Measurements from ENCODE around the gene GLP2R. TPM values are rescaled to one million over a fixed set of nuclear protein-coding genes. Genes with fewer than 3 reads are reported as not detected.

GLP2R gene
- polyA plus RNA-seq, 1 donor from 2014 or later = not detected

GRCh38 chr17:9798008-9798407 lies 27.7 kb upstream of the GLP2R start:
- no peaks in the 10 kb centered on the region for H3K79me2 ChIP-seq (replicated peaks; ENCODE audit: insufficient read depth, low read length)
- H3K4me3 ChIP-seq (ENCODE audit: low read length) = no peak overlapping the region
- no peak for TF ChIP-seq RAD21 (conservative IDR thresholded peaks at IDR 0.05)
- TF ChIP-seq, protein P1, sequence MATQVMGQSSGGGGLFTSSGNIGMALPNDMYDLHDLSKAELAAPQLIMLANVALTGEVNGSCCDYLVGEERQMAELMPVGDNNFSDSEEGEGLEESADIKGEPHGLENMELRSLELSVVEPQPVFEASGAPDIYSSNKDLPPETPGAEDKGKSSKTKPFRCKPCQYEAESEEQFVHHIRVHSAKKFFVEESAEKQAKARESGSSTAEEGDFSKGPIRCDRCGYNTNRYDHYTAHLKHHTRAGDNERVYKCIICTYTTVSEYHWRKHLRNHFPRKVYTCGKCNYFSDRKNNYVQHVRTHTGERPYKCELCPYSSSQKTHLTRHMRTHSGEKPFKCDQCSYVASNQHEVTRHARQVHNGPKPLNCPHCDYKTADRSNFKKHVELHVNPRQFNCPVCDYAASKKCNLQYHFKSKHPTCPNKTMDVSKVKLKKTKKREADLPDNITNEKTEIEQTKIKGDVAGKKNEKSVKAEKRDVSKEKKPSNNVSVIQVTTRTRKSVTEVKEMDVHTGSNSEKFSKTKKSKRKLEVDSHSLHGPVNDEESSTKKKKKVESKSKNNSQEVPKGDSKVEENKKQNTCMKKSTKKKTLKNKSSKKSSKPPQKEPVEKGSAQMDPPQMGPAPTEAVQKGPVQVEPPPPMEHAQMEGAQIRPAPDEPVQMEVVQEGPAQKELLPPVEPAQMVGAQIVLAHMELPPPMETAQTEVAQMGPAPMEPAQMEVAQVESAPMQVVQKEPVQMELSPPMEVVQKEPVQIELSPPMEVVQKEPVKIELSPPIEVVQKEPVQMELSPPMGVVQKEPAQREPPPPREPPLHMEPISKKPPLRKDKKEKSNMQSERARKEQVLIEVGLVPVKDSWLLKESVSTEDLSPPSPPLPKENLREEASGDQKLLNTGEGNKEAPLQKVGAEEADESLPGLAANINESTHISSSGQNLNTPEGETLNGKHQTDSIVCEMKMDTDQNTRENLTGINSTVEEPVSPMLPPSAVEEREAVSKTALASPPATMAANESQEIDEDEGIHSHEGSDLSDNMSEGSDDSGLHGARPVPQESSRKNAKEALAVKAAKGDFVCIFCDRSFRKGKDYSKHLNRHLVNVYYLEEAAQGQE (IDR thresholded peaks at IDR 0.05; ENCODE audit: borderline replicate concordance) = no peak
- TF ChIP-seq CTCF (IDR thresholded peaks at IDR 0.05; ENCODE audit: poor library complexity, severe bottlenecking) = no peak
- TF ChIP-seq EZH2 (IDR thresholded peaks at IDR 0.05; ENCODE audit: borderline replicate concordance, insufficient read depth, low read length, poor library complexity, severe bottlenecking) = no peak
- TF ChIP-seq SMC3 (conservative IDR thresholded peaks at IDR 0.05; ENCODE audit: poor library complexity) = no peak
- no peak for TF ChIP-seq MXI1 (conservative IDR thresholded peaks at IDR 0.05; ENCODE audit: poor library complexity, severe bottlenecking)
- no peak for TF ChIP-seq POLR2AphosphoS5 (IDR thresholded peaks at IDR 0.05)
- no peak for TF ChIP-seq TAF1 (IDR thresholded peaks at IDR 0.05; ENCODE audit: low read depth)
- TF ChIP-seq EP300 (conservative IDR thresholded peaks at IDR 0.05; ENCODE audit: poor library complexity, severe bottlenecking) = no peak
- no peak overlapping the region for H2AFZ ChIP-seq (ENCODE audit: low read depth, low read length)
- H3K4me2 ChIP-seq (ENCODE audit: low read length) = no peak overlapping the region
- no peak overlapping the region for H3K9ac ChIP-seq (ENCODE audit: low read length)
- H3K27me3 ChIP-seq (ENCODE audit: insufficient read depth, low read depth, low read length) = no peaks in the 10 kb centered on the region
- H4K20me1 ChIP-seq (ENCODE audit: insufficient read depth) = no peaks in the 10 kb centered on the region
- no peak overlapping the region for H3K27ac ChIP-seq (ENCODE audit: low read length)
- no peaks in the 10 kb centered on the region for H3K36me3 ChIP-seq (ENCODE audit: insufficient read depth, low read length)
- no peaks in the 10 kb centered on the region for H3F3A ChIP-seq (ENCODE audit: insufficient read depth, low read length, poor library complexity, severe bottlenecking)
- no peaks in the 10 kb centered on the region for H3K9me2 ChIP-seq (ENCODE audit: insufficient read depth, low read length)
- H3K9me3 ChIP-seq (ENCODE audit: low read length) = no peaks in the 10 kb centered on the region

- Histone ChIP-seq H3F3A (ENCODE audit: insufficient read depth, low read length, poor library complexity, severe bottlenecking) (no peaks in the 10 kb centered on the region), H2AFZ (ENCODE audit: low read depth, low read length) (no peak overlapping the region), H3K9ac (ENCODE audit: low read length) (no peak overlapping the region), H3K9me3 (ENCODE audit: low read length) (no peaks in the 10 kb centered on the region), H3K9me2 (ENCODE audit: insufficient read depth, low read length) (no peaks in the 10 kb centered on the region), H3K36me3 (ENCODE audit: insufficient read depth, low read length) (no peaks in the 10 kb centered on the region), H3K4me3 (ENCODE audit: low read length) (no peak overlapping the region), H3K79me2 (replicated peaks; ENCODE audit: insufficient read depth, low read length) (no peaks in the 10 kb centered on the region), H4K20me1 (ENCODE audit: insufficient read depth) (no peaks in the 10 kb centered on the region), H3K27ac (ENCODE audit: low read length) (no peak overlapping the region), H3K27me3 (ENCODE audit: insufficient read depth, low read depth, low read length) (no peaks in the 10 kb centered on the region), H3K4me2 (ENCODE audit: low read length) (no peak overlapping the region)
- TF ChIP-seq RAD21 (conservative IDR thresholded peaks at IDR 0.05) = no peak
- no peak for TF ChIP-seq SMC3 (conservative IDR thresholded peaks at IDR 0.05; ENCODE audit: poor library complexity)
- TF ChIP-seq MXI1 (conservative IDR thresholded peaks at IDR 0.05; ENCODE audit: poor library complexity, severe bottlenecking) = no peak
- TF ChIP-seq EZH2 (IDR thresholded peaks at IDR 0.05; ENCODE audit: borderline replicate concordance, insufficient read depth, low read length, poor library complexity, severe bottlenecking) = no peak
- TF ChIP-seq EP300 (conservative IDR thresholded peaks at IDR 0.05; ENCODE audit: poor library complexity, severe bottlenecking) = no peak
- TF ChIP-seq CTCF (IDR thresholded peaks at IDR 0.05; ENCODE audit: poor library complexity, severe bottlenecking) = no peak
- TF ChIP-seq TAF1 (IDR thresholded peaks at IDR 0.05; ENCODE audit: low read depth) = no peak
- TF ChIP-seq, protein P1 (IDR thresholded peaks at IDR 0.05; ENCODE audit: borderline replicate concordance) = no peak
Observed at GRCh38 chr17:9798724-9799123, 27.0 kb upstream of the GLP2R start.
